Gastrocnemius medialis (tissue), 4 donors: ENCODE data around the gene SPR.

Experiments
- CTCF ChIP-seq, 5 experiments: fragments of 450-650 bp in 3 of 5; fragments of 200-600 bp in 2 of 5; sonication (generic) in 2 of 5; IDR thresholded peaks in 4 of 5; conservative IDR thresholded peaks in 1 of 5; 1 replicate in 4 of 5; 2 replicates in 1 of 5; pipeline ENCODE4 v1.5.1; 2016 to 2019; ENCODE audit warnings: antibody characterized with exemption in 5 of 5, mild to moderate bottlenecking in 3 of 5, moderate library complexity in 3 of 5
- POLR2A ChIP-seq, 2 donors: fragments of 450-650 bp; IDR thresholded peaks; one replicate each; pipeline ENCODE4 v1.6.1; 2017; ENCODE audit warnings: antibody characterized with exemption in 2 of 2, mild to moderate bottlenecking in 2 of 2, moderate library complexity in 2 of 2

- no peak for TF ChIP-seq CTCF (IDR thresholded peaks at IDR 0.05 in 4 of 5, conservative IDR thresholded peaks at IDR 0.05 in 1 of 5)
- TF ChIP-seq POLR2A (IDR thresholded peaks at IDR 0.05) = no peak
Observed at GRCh38 chr2:72929010-72929409, 41.8 kb downstream of the SPR start.
